Mammary epithelial cell (primary cell): ENCODE measurements around the gene ACOT13.

Experiments used
- CTCF ChIP-seq, 2 donors: IDR thresholded peaks in 1 of 2; conservative IDR thresholded peaks in 1 of 2; 2 replicates each; pipeline ENCODE4 v1.5.1; 2011 to 2012; ENCODE audit warnings: inconsistent platforms in 2 of 2, low read length in 2 of 2, mild to moderate bottlenecking in 2 of 2, control low read depth in 1 of 2, low read depth in 1 of 2; ENCODE audit not compliant: insufficient read depth in 1 of 2; ENCODE audit errors: extremely low read depth in 1 of 2
- EZH2 ChIP-seq: IDR thresholded peaks from 2 replicates; pipeline ENCODE4 v1.6.1; 2012; ENCODE audit warnings: low read length, inconsistent platforms, borderline replicate concordance

- TF ChIP-seq EZH2 (no peak), CTCF (conservative IDR thresholded peaks at IDR 0.05 in 1 of 2, IDR thresholded peaks at IDR 0.05 in 1 of 2; ENCODE audit: extremely low read depth in 1 of 2, insufficient read depth in 1 of 2, low read depth in 1 of 2, low read length in 2 of 2) (no peak)
Measured at GRCh38 chr6:24666097-24666640, 708 bp upstream of the ACOT13 start.
